Measurements from ENCODE around the gene TMEM30B.
"Not testable (repeated sequence)": the region's sequence is repeated elsewhere in the genome, so short reads cannot be mapped to it uniquely, and the experiment has no call there.

The TMEM30B gene

GRCh38 chr14:61246721-61247120 lies 34.4 kb downstream of the TMEM30B start:
- DNase-seq (ENCODE audit: low read depth): no peak
- in situ Hi-C loops (cut with HindIII; ENCODE audit: low sequenced_read_pairs): no loop called here
- H3K4me3 ChIP-seq (ENCODE audit: low read depth, low read length): no peak overlapping the region
- TF ChIP-seq, protein P1, sequence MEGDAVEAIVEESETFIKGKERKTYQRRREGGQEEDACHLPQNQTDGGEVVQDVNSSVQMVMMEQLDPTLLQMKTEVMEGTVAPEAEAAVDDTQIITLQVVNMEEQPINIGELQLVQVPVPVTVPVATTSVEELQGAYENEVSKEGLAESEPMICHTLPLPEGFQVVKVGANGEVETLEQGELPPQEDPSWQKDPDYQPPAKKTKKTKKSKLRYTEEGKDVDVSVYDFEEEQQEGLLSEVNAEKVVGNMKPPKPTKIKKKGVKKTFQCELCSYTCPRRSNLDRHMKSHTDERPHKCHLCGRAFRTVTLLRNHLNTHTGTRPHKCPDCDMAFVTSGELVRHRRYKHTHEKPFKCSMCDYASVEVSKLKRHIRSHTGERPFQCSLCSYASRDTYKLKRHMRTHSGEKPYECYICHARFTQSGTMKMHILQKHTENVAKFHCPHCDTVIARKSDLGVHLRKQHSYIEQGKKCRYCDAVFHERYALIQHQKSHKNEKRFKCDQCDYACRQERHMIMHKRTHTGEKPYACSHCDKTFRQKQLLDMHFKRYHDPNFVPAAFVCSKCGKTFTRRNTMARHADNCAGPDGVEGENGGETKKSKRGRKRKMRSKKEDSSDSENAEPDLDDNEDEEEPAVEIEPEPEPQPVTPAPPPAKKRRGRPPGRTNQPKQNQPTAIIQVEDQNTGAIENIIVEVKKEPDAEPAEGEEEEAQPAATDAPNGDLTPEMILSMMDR (IDR thresholded peaks at IDR 0.05; ENCODE audit: low read depth, low read length, missing control alignments): no peak

GRCh38 chr14:61244009-61244408 lies 37.1 kb downstream of the TMEM30B start:
- in situ Hi-C loops (cut with HindIII; ENCODE audit: low sequenced_read_pairs): no loop called here
- TF ChIP-seq, protein P1 (IDR thresholded peaks at IDR 0.05; ENCODE audit: low read depth, low read length, missing control alignments): no peak
- no peak overlapping the region for H3K4me3 ChIP-seq (ENCODE audit: low read depth, low read length)
- no peak for DNase-seq (ENCODE audit: low read depth)

DNA sequence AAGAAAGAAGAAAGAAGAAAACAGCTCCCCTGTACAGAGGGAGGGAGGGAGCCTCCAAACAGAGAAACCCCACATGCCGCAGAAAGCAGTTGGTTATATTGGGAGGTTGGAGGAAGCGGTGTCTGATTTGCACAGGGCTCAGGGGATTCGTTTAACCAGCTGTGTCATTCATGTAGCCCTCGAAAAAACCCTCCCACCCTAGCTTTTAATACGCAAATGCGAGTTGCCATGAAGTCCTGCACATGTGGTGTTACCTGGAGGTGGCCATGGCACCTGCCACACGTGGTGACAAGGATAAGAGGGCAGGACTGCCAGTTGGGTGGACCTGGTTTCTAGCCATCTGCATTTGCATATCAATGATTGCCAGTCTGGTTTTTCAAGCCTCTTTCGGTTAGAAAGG lies 40.9 kb downstream of the TMEM30B start:
- in situ Hi-C loops (cut with HindIII; ENCODE audit: low sequenced_read_pairs): no loop called here
- no peak overlapping the region for H3K4me3 ChIP-seq (ENCODE audit: low read depth, low read length)
- DNase-seq (ENCODE audit: low read depth): no peak
- TF ChIP-seq, protein P1 (IDR thresholded peaks at IDR 0.05; ENCODE audit: low read depth, low read length, missing control alignments): no peak

- H3K4me3 ChIP-seq (ENCODE audit: low read depth, low read length); DNase-seq (ENCODE audit: low read depth): not testable (repeated sequence)
- in situ Hi-C loops (cut with HindIII; ENCODE audit: low sequenced_read_pairs): loop anchor here (5.0 to 10.0 kb wide), 2 partner anchors 97 to 214 kb away; no protein-coding TSS in a partner anchor
Observed at GRCh38 chr14:61239285-61239684, 41.9 kb downstream of the TMEM30B start.

DNA sequence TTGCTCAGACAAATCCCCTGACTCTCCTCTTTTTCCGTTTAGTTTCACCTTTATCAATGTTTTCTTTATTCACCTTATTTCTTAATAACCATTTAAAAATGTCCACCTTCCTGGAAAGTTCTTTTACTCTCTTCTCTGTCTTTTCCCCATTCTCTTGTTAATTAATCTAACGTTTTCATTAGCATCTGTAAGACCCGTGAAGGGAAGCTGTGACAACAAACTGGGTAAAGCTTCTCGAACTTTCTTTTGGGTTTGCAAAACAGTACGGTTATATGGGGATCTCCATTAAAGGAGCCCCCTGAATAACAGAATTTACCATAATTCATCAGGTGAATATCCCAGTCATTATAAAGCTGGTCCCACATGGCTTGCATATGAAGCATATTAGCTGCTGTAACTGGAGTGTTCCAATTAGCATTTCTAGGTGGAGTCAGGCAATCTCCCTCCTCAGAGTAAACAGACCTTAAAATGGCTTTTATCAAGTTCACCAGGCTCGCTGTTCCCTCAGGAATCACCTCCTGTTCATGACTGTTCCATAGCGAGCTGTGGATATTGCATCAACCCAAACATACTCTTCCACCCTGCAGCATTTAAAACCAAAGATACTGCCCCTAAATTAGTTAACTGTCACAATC lies 42.4 kb downstream of the TMEM30B start:
- no peak for DNase-seq (ENCODE audit: low read depth)
- in situ Hi-C loops (cut with HindIII; ENCODE audit: low sequenced_read_pairs): loop anchor here (5.0 to 10.0 kb wide), 2 partner anchors 96 to 214 kb away; no protein-coding TSS in a partner anchor
- no peak overlapping the region for H3K4me3 ChIP-seq (ENCODE audit: low read depth, low read length)
- TF ChIP-seq, protein P1 (IDR thresholded peaks at IDR 0.05; ENCODE audit: low read depth, low read length, missing control alignments): no peak

GRCh38 chr14:61234215-61234916 lies 46.8 kb downstream of the TMEM30B start:
- TF ChIP-seq, protein P1 (IDR thresholded peaks at IDR 0.05; ENCODE audit: low read depth, low read length, missing control alignments): no peak
- no peak for DNase-seq (ENCODE audit: low read depth)
- no peak overlapping the region for H3K4me3 ChIP-seq (ENCODE audit: low read depth, low read length)
- in situ Hi-C loops (cut with HindIII; ENCODE audit: low sequenced_read_pairs): loop anchor here (10.0 kb wide), 1 partner anchor 210 kb away; no protein-coding TSS in a partner anchor

DNA sequence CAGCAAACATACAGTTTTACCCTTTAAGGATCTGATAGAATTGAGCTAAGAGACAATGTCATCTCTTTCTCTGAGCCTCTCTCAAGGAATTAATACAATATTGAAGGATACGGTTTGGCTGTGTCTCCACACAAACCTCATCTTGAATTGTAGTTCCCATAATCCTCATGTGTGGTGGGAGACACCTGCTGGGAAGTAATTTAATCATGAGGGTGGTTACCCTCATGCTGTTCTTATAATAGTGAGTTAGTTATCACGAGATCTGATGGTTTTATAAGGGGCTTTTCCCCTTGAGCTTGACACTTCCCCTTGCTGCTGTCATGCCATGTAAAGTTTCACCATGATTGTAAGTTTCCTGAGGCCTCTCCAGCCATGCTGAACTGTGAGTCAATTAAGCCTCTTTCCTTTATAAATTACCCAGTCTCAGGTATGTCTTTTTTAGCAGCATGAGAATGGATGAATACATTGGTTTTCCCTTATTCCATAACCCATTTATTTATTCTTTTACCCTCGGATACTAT lies 47.6 kb downstream of the TMEM30B start:
- DNase-seq (ENCODE audit: low read depth): no peak
- H3K4me3 ChIP-seq (ENCODE audit: low read depth, low read length): no peak overlapping the region
- TF ChIP-seq, protein P1 (IDR thresholded peaks at IDR 0.05; ENCODE audit: low read depth, low read length, missing control alignments): no peak
- in situ Hi-C loops (cut with HindIII; ENCODE audit: low sequenced_read_pairs): loop anchor here (10.0 kb wide), 1 partner anchor 209 kb away; no protein-coding TSS in a partner anchor
